GM23338 (cell line): ENCODE measurements around the gene STK33. TPM values are rescaled to one million over a fixed set of nuclear protein-coding genes. Genes with fewer than 3 reads are reported as not detected.
"Not testable (repeated sequence)": the region's sequence is repeated elsewhere in the genome, so short reads cannot be mapped to it uniquely, and the experiment has no call there.

Source experiments
- ATAC-seq: fragments of 200-7000 bp; cut with Tn5 transposase; 3 replicates; pipeline ENCODE4 v1.9.1; 2020
- DNase-seq: peaks from one replicate; pipeline ENCODE4 v3.0.0-alpha.2; 2015; ENCODE audit warnings: low spot score
- H2AFZ ChIP-seq: fragments of 200-600 bp; sonication (generic); 2 replicates; pipeline ENCODE4 v1.8.0; 2016; ENCODE audit warnings: antibody characterized with exemption, mild to moderate bottlenecking, moderate library complexity
- H3F3A ChIP-seq: fragments of 200-600 bp; sonication (generic); replicated peaks from 2 replicates; pipeline ENCODE4 v1.8.0; 2017; ENCODE audit warnings: antibody characterized with exemption, mixed run types, low read depth
- H3K27ac ChIP-seq: fragments of 200-600 bp; sonication (generic); 2 replicates; pipeline ENCODE4 v1.6.1; 2016; ENCODE audit warnings: low read depth
- H3K27me3 ChIP-seq: fragments of 200-600 bp; sonication (generic); 2 replicates; pipeline ENCODE4 v1.8.0; 2016; ENCODE audit warnings: mild to moderate bottlenecking, mixed run types, moderate library complexity; ENCODE audit not compliant: insufficient read depth
- H3K36me3 ChIP-seq: fragments of 200-600 bp; sonication (generic); 2 replicates; pipeline ENCODE4 v1.8.0; 2016; ENCODE audit warnings: mild to moderate bottlenecking; ENCODE audit not compliant: insufficient read depth
- H3K4me1 ChIP-seq: fragments of 200-600 bp; sonication (generic); 2 replicates; pipeline ENCODE4 v1.8.0; 2016; ENCODE audit warnings: mild to moderate bottlenecking, moderate library complexity; ENCODE audit not compliant: insufficient read depth
- H3K4me2 ChIP-seq: fragments of 200-600 bp; sonication (generic); 2 replicates; pipeline ENCODE4 v1.7.1; 2017; ENCODE audit warnings: mixed run types
- H3K4me3 ChIP-seq: fragments of 200-600 bp; sonication (generic); 2 replicates; pipeline ENCODE4 v1.6.1; 2016; ENCODE audit warnings: mixed run types
- H3K79me2 ChIP-seq: fragments of 200-600 bp; sonication (generic); replicated peaks from 2 replicates; pipeline ENCODE4 v1.8.0; 2017; ENCODE audit warnings: mild to moderate bottlenecking; ENCODE audit not compliant: insufficient read depth
- H3K9me2 ChIP-seq: fragments of 200-600 bp; sonication (generic); 2 replicates; pipeline ENCODE4 v1.8.0; 2017; ENCODE audit not compliant: insufficient read depth
- H4K20me1 ChIP-seq: fragments of 200-600 bp; sonication (generic); replicated peaks from 2 replicates; pipeline ENCODE4 v1.8.0; 2017; ENCODE audit warnings: mild to moderate bottlenecking; ENCODE audit not compliant: insufficient read depth
- H3K27ac Mint-ChIP-seq: 2 replicates; pipeline ENCODE4 v1.8.0; 2020; ENCODE audit warnings: inconsistent platforms, mild to moderate bottlenecking, moderate library complexity, mixed read lengths
- H3K27me3 Mint-ChIP-seq: 3 replicates; pipeline ENCODE4 v1.8.0; 2022; ENCODE audit warnings: low read depth, mild to moderate bottlenecking, moderate library complexity, mixed read lengths, inconsistent platforms; ENCODE audit not compliant: insufficient read depth, poor library complexity
- H3K36me3 Mint-ChIP-seq: 3 replicates; pipeline ENCODE4 v1.8.0; 2021; ENCODE audit warnings: low read depth, mild to moderate bottlenecking, inconsistent platforms, moderate library complexity, mixed read lengths
- H3K4me1 Mint-ChIP-seq: 3 replicates; pipeline ENCODE4 v1.8.0; 2020; ENCODE audit warnings: mild to moderate bottlenecking, inconsistent platforms, mixed read lengths
- H3K4me3 Mint-ChIP-seq: 3 replicates; pipeline ENCODE4 v1.8.0; 2021; ENCODE audit warnings: moderate library complexity, mild to moderate bottlenecking, inconsistent platforms, mixed read lengths
- H3K9me3 Mint-ChIP-seq: 3 replicates; pipeline ENCODE4 v1.8.0; 2020; ENCODE audit warnings: moderate library complexity, mild to moderate bottlenecking, inconsistent platforms, mixed read lengths
- EZH2 ChIP-seq: fragments of 200-600 bp; sonication (generic); IDR thresholded peaks from one replicate; pipeline ENCODE4 v1.8.0; 2017; ENCODE audit warnings: antibody characterized with exemption, mild to moderate bottlenecking, low read depth; ENCODE audit not compliant: unreplicated experiment
- JUNB ChIP-seq: IDR thresholded peaks from one replicate; pipeline ENCODE4 v1.6.1; 2016; ENCODE audit warnings: antibody characterized with exemption; ENCODE audit not compliant: unreplicated experiment
- NANOG ChIP-seq: IDR thresholded peaks from 2 replicates; pipeline ENCODE4 v1.6.1; 2016; ENCODE audit warnings: antibody characterized with exemption, borderline replicate concordance
- POLR2AphosphoS5 ChIP-seq: IDR thresholded peaks from 2 replicates; pipeline ENCODE4 v1.6.1; 2016; ENCODE audit warnings: antibody characterized with exemption, low read depth
- STAT1 ChIP-seq: IDR thresholded peaks from one replicate; pipeline ENCODE4 v1.6.1; 2016; ENCODE audit warnings: antibody characterized with exemption; ENCODE audit not compliant: unreplicated experiment
- ZNF114 ChIP-seq: fragments of 250-450 bp; sonication (Bioruptor Pico); IDR thresholded peaks from 2 replicates; pipeline ENCODE4 v1.5.0; 2020; ENCODE audit warnings: mild to moderate bottlenecking, moderate library complexity
- ZNF462 ChIP-seq: fragments of 250-450 bp; sonication (Bioruptor Pico); IDR thresholded peaks from 2 replicates; pipeline ENCODE4 v1.5.0; 2020; ENCODE audit warnings: mild to moderate bottlenecking, moderate library complexity
- polyA plus RNA-seq: library from polyadenylated mRNA; unstranded; fragments of >200 nt; fragmentation: Nextera tagmentation; extraction: Ambion mirVana; gene quantifications from 2 replicates; pipeline ENCODE4 v1.2.1, GENCODE V29; 2016
- total RNA-seq: library from RNA; depleted of rRNA; stranded (reverse); fragments of >200 nt; shearing (Covaris generic); gene quantifications from 2 replicates; pipeline ENCODE4 v1.2.3, GENCODE V29; 2014
- TF ChIP-seq, protein P1 (sequence below): IDR thresholded peaks from one replicate; pipeline ENCODE4 v1.6.1; 2018; ENCODE audit warnings: antibody characterized with exemption; ENCODE audit not compliant: unreplicated experiment

The STK33 gene
- total and polyA plus RNA-seq, 2 experiments from 2014 or later, result 17.2 to 18.2 TPM

GRCh38 chr11:8477151-8477550 lies 116.9 kb downstream of the STK33 start:
- DNase-seq (no peak), ATAC-seq (no peak)
- Mint-ChIP-seq H3K36me3 (no peaks in the 10 kb centered on the region), H3K27me3 (no peaks in the 10 kb centered on the region), H3K4me1 (peaks cover 9% of the 10 kb centered on the region), H3K9me3 (no peaks in the 10 kb centered on the region), H3K27ac (no peak overlapping the region), H3K4me3 (no peak overlapping the region)
- Histone ChIP-seq H3K27ac (no peak overlapping the region), H3K4me3 (no peak overlapping the region), H3K4me1 (no peaks in the 10 kb centered on the region), H3K4me2 (no peak overlapping the region), H3K27me3 (no peaks in the 10 kb centered on the region), H3F3A (no peaks in the 10 kb centered on the region), H2AFZ (no peak overlapping the region), H3K79me2 (0 out of 2 replicates have a peak, but pooled peaks cover 6% of the 10 kb centered on the region), H3K9me2 (no peaks in the 10 kb centered on the region), H3K36me3 (no peaks in the 10 kb centered on the region), H4K20me1 (no peaks in the 10 kb centered on the region)
- TF ChIP-seq NANOG (no peak), ZNF462 (CRISPR knock-in tag) (no peak), JUNB (no peak), ZNF114 (CRISPR knock-in tag) (no peak), POLR2AphosphoS5 (no peak), EZH2 (no peak), STAT1 (no peak)
- TF ChIP-seq, protein P1, sequence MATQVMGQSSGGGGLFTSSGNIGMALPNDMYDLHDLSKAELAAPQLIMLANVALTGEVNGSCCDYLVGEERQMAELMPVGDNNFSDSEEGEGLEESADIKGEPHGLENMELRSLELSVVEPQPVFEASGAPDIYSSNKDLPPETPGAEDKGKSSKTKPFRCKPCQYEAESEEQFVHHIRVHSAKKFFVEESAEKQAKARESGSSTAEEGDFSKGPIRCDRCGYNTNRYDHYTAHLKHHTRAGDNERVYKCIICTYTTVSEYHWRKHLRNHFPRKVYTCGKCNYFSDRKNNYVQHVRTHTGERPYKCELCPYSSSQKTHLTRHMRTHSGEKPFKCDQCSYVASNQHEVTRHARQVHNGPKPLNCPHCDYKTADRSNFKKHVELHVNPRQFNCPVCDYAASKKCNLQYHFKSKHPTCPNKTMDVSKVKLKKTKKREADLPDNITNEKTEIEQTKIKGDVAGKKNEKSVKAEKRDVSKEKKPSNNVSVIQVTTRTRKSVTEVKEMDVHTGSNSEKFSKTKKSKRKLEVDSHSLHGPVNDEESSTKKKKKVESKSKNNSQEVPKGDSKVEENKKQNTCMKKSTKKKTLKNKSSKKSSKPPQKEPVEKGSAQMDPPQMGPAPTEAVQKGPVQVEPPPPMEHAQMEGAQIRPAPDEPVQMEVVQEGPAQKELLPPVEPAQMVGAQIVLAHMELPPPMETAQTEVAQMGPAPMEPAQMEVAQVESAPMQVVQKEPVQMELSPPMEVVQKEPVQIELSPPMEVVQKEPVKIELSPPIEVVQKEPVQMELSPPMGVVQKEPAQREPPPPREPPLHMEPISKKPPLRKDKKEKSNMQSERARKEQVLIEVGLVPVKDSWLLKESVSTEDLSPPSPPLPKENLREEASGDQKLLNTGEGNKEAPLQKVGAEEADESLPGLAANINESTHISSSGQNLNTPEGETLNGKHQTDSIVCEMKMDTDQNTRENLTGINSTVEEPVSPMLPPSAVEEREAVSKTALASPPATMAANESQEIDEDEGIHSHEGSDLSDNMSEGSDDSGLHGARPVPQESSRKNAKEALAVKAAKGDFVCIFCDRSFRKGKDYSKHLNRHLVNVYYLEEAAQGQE, result no peak

DNA sequence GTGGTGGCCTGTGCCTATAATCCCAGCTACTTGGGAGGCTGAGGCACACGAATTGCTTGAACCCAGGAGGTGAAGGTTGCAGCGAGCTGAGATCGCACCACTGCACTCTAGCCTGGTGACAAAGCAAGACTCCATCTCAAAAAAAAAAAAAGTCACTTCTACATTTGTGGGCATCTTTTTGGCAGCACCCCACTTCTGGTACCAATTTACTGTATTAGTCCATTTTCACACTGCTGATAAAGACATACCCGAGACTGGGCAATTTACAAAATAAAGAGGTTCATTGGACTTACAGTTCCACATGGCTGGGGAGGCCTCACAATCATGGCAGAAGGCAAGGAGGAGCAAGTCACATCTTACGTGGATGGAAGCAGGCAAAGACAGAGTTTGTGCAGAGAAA lies 126.2 kb downstream of the STK33 start:
- not testable (repeated sequence) for H3F3A ChIP-seq, H3K4me2 ChIP-seq, H3K27me3 ChIP-seq, H3K4me1 Mint-ChIP-seq, H3K79me2 ChIP-seq, DNase-seq, H3K9me2 ChIP-seq, H4K20me1 ChIP-seq, H3K27me3 Mint-ChIP-seq, H3K4me3 ChIP-seq, H3K4me3 Mint-ChIP-seq, ATAC-seq, H3K4me1 ChIP-seq, H2AFZ ChIP-seq, H3K27ac Mint-ChIP-seq
- Histone ChIP-seq H3K27ac (peak overlapping the region; percentile 9; the same call in 1 of the 2 replicates), H3K36me3 (peaks cover 12% of the 10 kb centered on the region; the same call in 1 of the 2 replicates)
- Mint-ChIP-seq H3K9me3 (peaks cover 37% of the 10 kb centered on the region), H3K36me3 (peaks cover 36% of the 10 kb centered on the region)

DNA sequence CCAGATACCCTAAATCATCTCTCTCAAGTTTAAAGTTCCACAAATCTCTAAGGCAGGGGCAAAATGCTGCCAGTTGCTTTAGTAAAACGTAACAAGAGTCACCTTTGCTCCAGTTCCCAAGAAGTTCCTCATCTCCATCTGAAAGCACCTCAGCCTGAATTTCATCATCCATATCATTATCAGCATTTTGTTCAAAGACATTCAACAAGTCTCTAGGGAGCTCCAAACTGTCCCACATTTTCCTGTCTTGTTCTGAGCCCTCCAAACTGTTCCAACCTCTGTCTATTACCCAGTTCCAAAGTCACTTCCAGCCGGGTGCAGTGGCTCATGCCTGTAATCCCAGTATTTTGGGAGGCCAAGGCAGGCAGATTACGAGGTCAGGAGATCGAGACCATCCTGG lies 126.7 kb downstream of the STK33 start:
- not testable (repeated sequence) for H3K4me3 Mint-ChIP-seq, H2AFZ ChIP-seq, H3K4me3 ChIP-seq, H3K4me2 ChIP-seq, H3K4me1 ChIP-seq, H3K27me3 ChIP-seq, H3K27me3 Mint-ChIP-seq, H3K79me2 ChIP-seq, H3K9me2 ChIP-seq, ATAC-seq, H3K4me1 Mint-ChIP-seq, H3F3A ChIP-seq, H4K20me1 ChIP-seq, DNase-seq
- peaks cover 37% of the 10 kb centered on the region for H3K9me3 Mint-ChIP-seq
- H3K27ac Mint-ChIP-seq, result peak overlapping the region; percentile 48; the same call in 1 of the 2 replicates
- Histone ChIP-seq H3K36me3 (peaks cover 12% of the 10 kb centered on the region; the same call in 1 of the 2 replicates), H3K27ac (peak overlapping the region; percentile 9; the same call in 1 of the 2 replicates)
- peaks cover 36% of the 10 kb centered on the region for H3K36me3 Mint-ChIP-seq
